ENCODE data around the gene EYS.

EYS gene

DNA sequence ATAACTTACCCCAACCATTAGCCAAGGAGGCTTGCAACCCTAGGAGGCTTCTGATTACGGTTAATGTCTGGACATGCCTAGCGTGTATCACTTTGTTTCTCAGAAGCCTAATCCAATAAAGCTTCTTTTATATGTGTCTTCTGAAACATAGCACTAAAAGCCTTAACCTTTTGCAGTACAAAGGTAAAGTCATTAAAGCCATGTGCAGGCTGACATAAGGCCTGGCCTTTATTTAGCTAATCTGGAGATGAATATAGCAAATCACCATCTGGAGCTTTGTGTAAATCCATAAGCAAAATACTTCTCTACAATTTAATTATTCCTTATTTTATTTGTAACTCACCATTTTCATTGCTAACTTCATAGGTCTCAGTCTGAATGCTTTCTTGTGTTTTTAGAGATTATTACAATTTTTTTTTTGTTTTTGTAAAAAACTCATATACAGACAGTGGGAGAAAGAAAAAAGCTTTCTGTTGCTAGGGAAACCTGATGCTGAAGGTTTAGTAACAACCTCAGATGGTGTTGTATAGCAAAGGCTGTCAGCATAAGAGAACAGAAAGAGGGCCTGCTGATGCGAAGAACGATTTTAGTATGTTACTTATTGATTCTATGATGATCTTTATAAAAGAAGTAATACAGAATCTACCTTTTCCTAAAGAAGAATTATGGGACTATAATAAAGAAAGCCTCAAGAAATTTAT is at the start of gene EYS:
Gene EYS, minus strand, starts transcription at position 101 of the 701 bp plus-strand sequence. CDS start 211,816 bp downstream, outside the sequence.
- DNase-seq (ENCODE audit: low spot score), result no peak

DNA sequence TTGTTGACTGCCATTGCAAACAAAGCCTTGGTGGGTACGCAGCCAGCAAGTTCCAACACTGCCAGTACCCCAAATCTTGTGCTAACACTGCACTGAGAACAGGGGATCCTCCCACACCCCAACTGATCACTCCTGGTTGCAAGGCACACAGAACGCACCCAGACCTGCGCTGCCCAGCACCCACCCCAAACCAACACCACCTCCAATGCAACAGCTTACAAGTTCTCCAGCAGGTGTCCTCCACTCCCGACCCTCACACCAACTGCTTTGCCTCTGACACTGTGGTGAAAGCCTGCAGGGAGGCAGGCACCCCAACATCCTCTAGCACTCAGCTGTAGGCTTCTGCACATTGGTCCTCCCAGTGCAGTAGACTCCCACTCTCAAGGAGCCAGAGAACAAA is 39.3 kb upstream of the EYS start:
- no peak for DNase-seq (ENCODE audit: low spot score)

DNA sequence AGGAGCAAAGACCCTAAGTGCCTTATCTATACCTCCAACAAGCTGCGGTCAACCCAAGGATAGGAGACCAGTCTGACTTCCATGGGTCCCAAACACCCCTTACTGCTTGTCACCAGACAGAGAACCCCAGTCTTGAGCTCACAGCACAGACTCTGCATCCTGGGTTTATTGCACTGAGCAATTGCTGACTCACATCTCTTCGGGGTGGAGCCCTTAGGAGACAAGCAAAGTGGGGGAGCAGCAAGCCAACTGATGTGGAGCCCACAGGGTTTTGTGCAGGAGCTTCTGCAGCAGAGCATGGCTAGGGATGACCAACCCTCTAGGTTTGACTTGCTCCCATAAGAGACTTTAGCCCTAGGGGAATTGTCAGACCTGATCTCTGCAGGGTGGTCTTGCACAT is 38.6 kb upstream of the EYS start:
- no peak for DNase-seq (ENCODE audit: low spot score)

DNA sequence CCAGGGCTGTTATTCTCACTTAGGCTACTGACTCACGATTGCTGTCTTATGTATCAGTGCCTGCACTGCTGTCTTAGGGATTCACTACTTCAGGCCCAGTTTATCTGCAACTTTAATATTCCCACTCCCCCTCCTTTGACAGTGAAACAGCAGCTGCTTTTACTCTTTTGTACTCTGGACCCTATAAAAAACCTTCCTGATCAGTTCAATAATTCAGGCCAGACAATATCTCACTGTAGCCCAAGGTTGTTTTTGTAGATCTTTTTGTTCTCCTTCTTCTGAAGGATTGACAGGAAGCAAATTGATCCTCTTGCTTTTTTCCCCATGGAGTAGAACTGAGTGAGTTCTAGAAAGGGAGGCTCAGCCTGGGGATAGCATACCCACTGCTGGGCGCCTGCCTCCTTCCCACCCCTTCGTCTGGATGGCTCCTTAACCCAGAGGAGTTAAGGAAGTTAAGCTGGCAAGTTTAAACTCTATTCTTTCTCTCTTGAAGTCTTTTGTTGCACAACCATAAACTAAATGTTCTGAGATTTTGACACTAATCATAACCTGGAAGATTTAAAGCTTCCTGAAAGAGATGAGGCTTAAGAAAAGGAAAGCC is 22.0 kb upstream of the EYS start:
- DNase-seq (ENCODE audit: low spot score), result no peak

DNA sequence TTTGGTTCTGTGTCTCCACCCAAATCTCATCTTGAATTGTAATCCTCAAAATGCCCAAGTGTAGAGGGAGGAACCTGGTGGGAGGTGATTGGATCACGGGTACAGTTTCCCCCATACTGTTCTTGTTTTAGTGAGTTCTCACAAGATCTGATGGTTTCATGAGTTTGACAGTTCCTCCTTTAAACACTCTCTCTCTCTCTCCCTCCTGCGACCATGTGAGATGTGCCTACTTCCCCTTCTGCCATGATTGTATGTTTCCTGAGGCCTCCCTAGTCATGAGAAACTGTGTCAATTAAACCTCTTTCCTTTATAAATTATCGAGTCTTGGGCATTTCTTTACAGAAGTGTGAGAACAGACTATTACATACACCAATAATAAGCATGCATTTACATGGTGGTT is 12.1 kb upstream of the EYS start:
- DNase-seq (ENCODE audit: low spot score), result no peak

DNA sequence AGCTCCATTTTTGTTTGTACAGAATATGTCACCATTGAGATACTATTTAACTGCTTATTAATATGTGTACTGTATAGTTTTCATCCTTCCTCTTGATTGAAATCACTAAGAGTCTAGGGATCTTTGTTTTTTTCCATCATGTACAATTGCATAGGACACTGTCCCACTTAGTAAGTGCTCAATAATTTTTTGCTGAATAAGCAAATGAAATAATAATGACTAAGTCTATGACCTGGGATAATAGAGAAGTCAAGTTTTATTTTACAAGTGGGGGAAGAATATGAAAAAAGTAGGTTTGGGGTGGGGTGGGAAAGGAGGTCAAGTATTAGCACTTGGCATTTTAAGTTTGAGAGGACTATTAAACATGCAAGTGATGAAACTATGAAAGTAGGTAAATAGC is 4.5 kb upstream of the EYS start:
- no peak for DNase-seq (ENCODE audit: low spot score)

DNA sequence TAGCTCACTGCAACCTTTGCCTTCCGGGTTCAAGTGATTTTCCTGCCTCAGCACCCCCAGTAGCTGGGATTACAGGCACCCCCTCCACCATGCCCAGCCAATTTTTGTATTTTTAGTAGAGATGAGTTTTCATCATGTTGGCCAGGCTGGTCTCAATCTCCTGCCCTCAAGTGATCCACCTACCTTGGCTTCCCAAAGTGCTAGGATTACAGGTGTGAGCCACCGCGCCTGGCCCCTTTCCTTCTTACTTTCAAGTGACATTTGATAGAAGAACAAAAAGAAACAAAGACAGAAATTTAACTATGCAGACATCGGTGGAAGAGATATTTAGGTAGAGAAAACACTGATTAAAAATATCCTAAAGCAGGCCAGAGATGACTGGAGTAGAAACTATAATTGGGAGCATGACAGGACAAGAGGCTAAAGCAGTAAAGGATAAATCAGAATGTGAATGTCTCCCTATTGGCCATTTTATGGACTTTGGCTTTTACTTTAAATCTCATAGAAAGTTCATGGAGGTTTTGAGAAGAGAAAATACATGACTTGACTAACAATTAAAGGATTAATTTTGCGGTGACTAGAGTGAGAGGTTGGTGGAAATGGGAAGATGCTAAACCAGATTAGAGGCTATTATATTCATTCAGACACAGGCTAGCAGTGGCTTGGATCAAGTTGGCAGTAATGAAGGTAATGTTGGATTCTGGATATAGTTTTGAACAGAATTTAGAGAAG is 2.2 kb upstream of the EYS start:
- no peak for DNase-seq (ENCODE audit: low spot score)

- no peak for DNase-seq (ENCODE audit: low spot score)
Measured at GRCh38 chr6:65708162-65708561, 1.1 kb upstream of the EYS start.

- DNase-seq (ENCODE audit: low spot score), result no peak
Measured at GRCh38 chr6:65706436-65706835, 590 bp downstream of the EYS start.

- no peak for DNase-seq (ENCODE audit: low spot score)
Measured at GRCh38 chr6:65701325-65701724, 5.7 kb downstream of the EYS start.

DNA sequence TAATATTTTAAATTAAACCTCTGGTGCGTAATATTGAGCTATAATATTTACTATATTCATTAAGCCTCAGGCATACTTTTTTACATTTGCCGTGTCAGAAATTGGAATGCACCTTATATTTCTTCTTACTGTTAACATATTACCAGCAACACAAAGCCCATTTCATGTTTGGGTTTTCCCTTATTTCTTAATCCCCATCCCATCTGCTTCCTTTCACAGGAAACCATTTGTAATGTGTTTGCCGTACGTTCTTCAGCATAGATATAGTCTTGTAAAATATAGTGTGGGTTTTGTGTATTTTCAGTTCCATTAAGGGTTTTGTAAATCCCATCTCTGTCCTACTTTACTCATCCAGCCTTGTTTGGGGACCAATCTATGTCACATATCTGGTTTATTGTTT is 6.5 kb downstream of the EYS start:
- no peak for DNase-seq (ENCODE audit: low spot score)

DNA sequence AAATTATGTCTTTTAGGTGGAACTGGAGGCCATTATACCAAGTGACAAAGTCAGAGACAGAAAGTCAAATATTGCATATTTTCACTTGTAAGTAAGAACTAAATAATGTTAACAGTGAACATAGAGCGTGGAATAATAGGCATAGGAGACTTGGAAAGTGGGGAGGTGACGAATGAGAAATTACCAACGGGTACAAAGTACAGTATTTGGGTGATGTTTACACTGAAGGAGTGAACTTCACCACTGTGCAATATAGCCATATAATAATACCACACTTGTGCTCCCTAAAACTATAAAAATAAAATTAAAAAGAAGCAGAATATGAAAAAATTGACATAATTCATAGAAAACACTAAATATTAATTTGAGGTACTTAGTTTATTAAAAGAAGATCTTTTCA is 14.9 kb downstream of the EYS start:
- no peak for DNase-seq (ENCODE audit: low spot score)

DNA sequence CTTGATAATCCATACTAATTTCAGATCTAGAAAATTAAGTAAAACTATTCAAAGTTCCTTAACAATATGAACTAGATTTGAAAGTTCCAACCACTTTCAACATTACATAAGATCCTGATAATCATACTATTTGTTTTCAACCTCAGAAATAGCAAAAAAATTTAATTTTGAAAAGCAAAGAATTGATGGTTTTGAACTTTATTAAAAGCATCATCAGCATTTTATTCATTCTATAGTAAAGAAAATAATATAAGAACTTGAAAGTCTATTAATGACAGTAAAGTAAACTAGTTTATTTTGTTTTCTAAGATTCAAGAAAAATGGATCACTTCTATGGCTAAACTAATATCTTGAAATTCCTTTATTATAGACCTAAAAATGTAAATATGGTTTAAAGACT is 26.8 kb downstream of the EYS start:
- DNase-seq (ENCODE audit: low spot score), result no peak

DNA sequence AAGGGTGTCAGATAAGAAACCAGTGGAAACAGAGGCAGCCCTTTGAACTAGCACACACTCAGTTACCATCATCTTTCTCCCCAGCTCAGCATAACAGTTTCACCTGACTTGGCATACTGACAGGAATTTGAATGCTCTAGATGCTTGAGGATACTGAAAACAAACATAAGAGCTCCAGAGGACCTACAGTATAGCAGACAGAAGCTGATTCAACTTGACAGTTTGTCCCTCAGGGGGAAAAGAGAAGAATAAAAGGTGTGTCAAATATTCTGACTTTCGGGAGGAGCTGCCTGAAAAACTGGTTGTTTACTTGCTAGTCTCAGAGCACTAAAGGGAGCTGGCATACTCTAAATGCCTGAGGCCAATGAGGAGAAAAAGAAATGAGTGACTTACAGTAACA is 35.1 kb downstream of the EYS start:
- DNase-seq (ENCODE audit: low spot score), result no peak

- DNase-seq (ENCODE audit: low spot score), result no peak
Measured at GRCh38 chr6:65667916-65668656, 38.9 kb downstream of the EYS start.

DNA sequence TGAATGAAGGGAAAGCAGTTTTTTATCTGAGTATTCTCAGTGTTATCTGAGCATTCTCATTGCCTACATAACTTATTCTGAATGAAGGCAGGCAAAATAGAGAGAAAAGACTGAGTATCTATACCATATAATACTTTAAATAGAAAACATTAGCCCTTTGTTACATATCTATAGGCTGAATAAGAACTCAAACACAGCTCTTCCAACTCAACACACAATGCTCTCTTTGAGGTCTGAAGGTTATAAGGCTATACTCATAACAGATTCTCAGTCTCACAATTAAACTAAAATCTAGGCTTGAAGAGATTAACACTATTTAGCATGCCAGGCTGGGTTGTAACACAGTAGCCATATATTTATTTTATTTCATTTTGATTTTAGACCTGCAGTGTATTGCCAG is 56.9 kb downstream of the EYS start:
- DNase-seq (ENCODE audit: low spot score), result no peak

GRCh38 chr6:65649392-65649791 is 57.6 kb downstream of the EYS start:
- DNase-seq (ENCODE audit: low spot score), result no peak

DNA sequence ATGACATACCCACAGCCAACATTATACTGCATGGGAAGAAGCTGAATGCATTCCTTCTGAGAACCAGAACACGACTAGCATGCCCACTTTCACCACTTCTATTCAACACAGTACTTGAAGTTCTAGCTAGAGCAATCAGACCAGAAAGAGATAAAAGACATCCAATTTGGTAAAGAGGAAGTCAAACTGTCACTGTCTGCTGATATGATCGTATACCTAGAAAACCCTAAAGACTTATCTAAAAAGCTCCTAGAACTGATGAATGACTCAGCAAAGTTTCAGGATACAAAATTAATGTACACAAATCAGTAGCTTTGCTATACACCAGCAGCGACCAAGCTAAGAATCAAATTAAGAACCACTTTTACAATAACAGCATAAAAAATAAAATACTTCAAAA is 60.5 kb downstream of the EYS start:
- no peak for DNase-seq (ENCODE audit: low spot score)

- no peak for DNase-seq (ENCODE audit: low spot score)
Measured at GRCh38 chr6:65642776-65643175, 64.2 kb downstream of the EYS start.

DNA sequence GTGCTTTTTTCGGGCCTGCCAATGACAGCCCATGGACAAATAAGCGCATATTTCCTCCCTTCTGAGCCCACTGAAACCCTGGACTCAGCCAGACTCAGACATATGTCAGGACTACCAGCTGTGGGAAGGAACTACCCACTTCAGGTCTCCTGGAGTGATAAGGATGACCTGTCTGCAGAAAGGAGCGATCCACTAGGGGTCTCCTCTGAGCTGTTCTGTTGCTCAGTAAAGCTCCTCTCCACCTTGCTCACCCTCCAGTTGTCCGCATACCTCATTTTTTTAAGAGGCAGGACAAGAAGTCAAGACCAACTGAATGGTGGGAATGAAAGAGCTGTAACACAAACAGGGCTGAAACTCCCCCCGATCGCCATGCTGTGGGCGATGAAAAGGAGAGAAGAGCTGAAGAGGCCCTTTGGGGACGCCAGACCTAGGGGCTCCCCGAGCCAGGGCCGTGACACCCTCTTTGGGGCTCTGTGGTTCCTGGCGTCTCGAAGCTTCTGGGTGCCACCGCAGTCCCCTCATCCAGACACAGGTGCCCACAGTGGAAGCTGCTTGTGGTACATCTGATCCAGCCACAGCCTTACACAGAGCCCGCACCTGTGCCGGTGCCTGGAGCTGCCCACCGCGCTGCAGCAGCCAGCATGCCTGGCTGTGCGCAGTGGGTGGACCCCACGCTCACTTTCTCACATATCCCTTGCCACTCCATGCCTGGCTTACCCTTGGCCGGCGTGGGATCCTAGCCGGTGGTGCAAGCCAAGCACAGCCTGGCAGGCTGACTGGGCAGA is 68.8 kb downstream of the EYS start:
- no peak for DNase-seq (ENCODE audit: low spot score)

GRCh38 chr6:65637289-65638046 is 69.6 kb downstream of the EYS start:
- no peak for DNase-seq (ENCODE audit: low spot score)
